Measurements from ENCODE around the gene FLAD1.

FLAD1 gene

GRCh38 chr1:155034318-155035208, 51.4 kb downstream of the FLAD1 start:
- no peak for DNase-seq (ENCODE audit: low read depth in 1 of 2, low spot score in 1 of 2)

GRCh38 chr1:155035936-155036335, 52.8 kb downstream of the FLAD1 start:
- no peak for DNase-seq (ENCODE audit: low read depth in 1 of 2, low spot score in 1 of 2)

GRCh38 chr1:155037043-155037442, 53.9 kb downstream of the FLAD1 start:
- DNase-seq (ENCODE audit: low read depth in 1 of 2, low spot score in 1 of 2) = no peak

GRCh38 chr1:155037851-155038441, 54.8 kb downstream of the FLAD1 start:
- no peak for DNase-seq (ENCODE audit: low read depth in 1 of 2, low spot score in 1 of 2)

- DNase-seq (ENCODE audit: low read depth in 1 of 2, low spot score in 1 of 2) = no peak
Measured at GRCh38 chr1:155038602-155039307, 55.6 kb downstream of the FLAD1 start.

- no peak for DNase-seq (ENCODE audit: low read depth in 1 of 2, low spot score in 1 of 2)
Measured at GRCh38 chr1:155039308-155039669, 56.1 kb downstream of the FLAD1 start.

GRCh38 chr1:155040358-155041093, 57.4 kb downstream of the FLAD1 start:
- no peak for DNase-seq (ENCODE audit: low read depth in 1 of 2, low spot score in 1 of 2)

All from activated CD4-positive, alpha-beta T cell treated with anti-CD3 and anti-CD28 coated beads, Interleukin-2, amount 50 U/mL, for 24 hours (primary cell).